Tibial nerve (tissue), 4 donors: ENCODE measurements around the gene TBC1D9.

ENCODE experiments used
- CTCF ChIP-seq, 5 experiments: fragments of 200-600 bp in 3 of 5; fragments of 450-650 bp in 2 of 5; sonication (generic) in 3 of 5; IDR thresholded peaks; one replicate each; pipeline ENCODE4 v1.5.1; 2016 to 2019; ENCODE audit warnings: antibody characterized with exemption in 5 of 5, mild to moderate bottlenecking in 3 of 5, moderate library complexity in 2 of 5
- EP300 ChIP-seq, 2 donors: sonication (generic); formaldehyde crosslinking; IDR thresholded peaks; one replicate each; pipeline ENCODE4 v1.6.1; 2017; ENCODE audit warnings: antibody characterized with exemption in 2 of 2, mild to moderate bottlenecking in 1 of 2
- POLR2A ChIP-seq, 2 donors: fragments of 450-650 bp; IDR thresholded peaks; one replicate each; pipeline ENCODE4 v1.6.1; 2017; ENCODE audit warnings: antibody characterized with exemption in 2 of 2, mild to moderate bottlenecking in 2 of 2, moderate library complexity in 2 of 2

- no peak for TF ChIP-seq POLR2A (IDR thresholded peaks at IDR 0.05)
- no peak for TF ChIP-seq CTCF (IDR thresholded peaks at IDR 0.05)
- no peak for TF ChIP-seq EP300 (IDR thresholded peaks at IDR 0.05)
These were observed 41.1 kb downstream of the TBC1D9 start for GRCh38 chr4:140715119-140715518.
